K562 (cell line): Measurements from ENCODE around the gene GDF7. TPM values are rescaled to one million over a fixed set of nuclear protein-coding genes. Genes with fewer than 3 reads are reported as not detected.

Experiments used
- POLR3G ChIP-seq: IDR thresholded peaks from 2 replicates; pipeline ENCODE4 v1.6.1; 2011; ENCODE audit not compliant: insufficient read length, insufficient replicate concordance; ENCODE audit errors: extremely low read depth
- RAD21 ChIP-seq, 2 experiments: fragments of 250-450 bp in 1 of 2; fragments of 450-650 bp in 1 of 2; sonication (Bioruptor Pico) in 1 of 2; formaldehyde crosslinking in 1 of 2; IDR thresholded peaks in 1 of 2; conservative IDR thresholded peaks in 1 of 2; 2 replicates each; pipeline versions ENCODE4 v1.4.0 to v1.8.0; 2020 to 2022; ENCODE audit warnings: mild to moderate bottlenecking in 2 of 2, moderate library complexity in 1 of 2
- TFAM ChIP-seq: fragments of 250-450 bp; sonication (Bioruptor Pico); conservative IDR thresholded peaks from 2 replicates; pipeline ENCODE4 v1.5.0; 2021; ENCODE audit warnings: mild to moderate bottlenecking, moderate library complexity
- TOE1 ChIP-seq, 2 experiments: fragments of 450-650 bp in 1 of 2; sonication (generic) in 1 of 2; formaldehyde crosslinking in 1 of 2; IDR thresholded peaks; 2 replicates each; pipeline versions ENCODE4 v1.7.1 to v1.8.0; 2016 to 2022; ENCODE audit warnings: borderline replicate concordance in 2 of 2, mild to moderate bottlenecking in 2 of 2, antibody characterized with exemption in 1 of 2, inconsistent platforms in 1 of 2, low read depth in 1 of 2, missing genetic modification reagents in 1 of 2, moderate library complexity in 1 of 2
- ZNF224 ChIP-seq: sonication (generic); formaldehyde crosslinking; IDR thresholded peaks from 2 replicates; pipeline ENCODE4 v1.8.0; 2022; ENCODE audit warnings: mild to moderate bottlenecking, missing genetic modification reagents
- ZNF766 ChIP-seq: fragments of 200-800 bp; sonication (Bioruptor generic); conservative IDR thresholded peaks from 2 replicates; pipeline ENCODE4 v1.6.1; 2016; ENCODE audit warnings: missing genetic modification characterization, missing compliant biosample characterization
- polyA plus RNA-seq, 8 experiments: library from polyadenylated mRNA; depleted of rRNA in 4 of 8; stranded (reverse) in 5 of 8; unstranded in 3 of 8; fragments of >200 nt; fragmentation: Nextera tagmentation in 2 of 8; fragmentation: Illumina TruSeq in 1 of 8; extraction: Ambion mirVana in 2 of 8; extraction: Trizol in 1 of 8; gene quantifications; 2 replicates each; pipeline versions ENCODE4 v1.2.1 to v1.2.3, GENCODE V29; 2011 to 2014; ENCODE audit warnings: inconsistent platforms in 1 of 8, missing spikeins in 1 of 8
- total RNA-seq, 7 experiments: library from RNA; depleted of rRNA in 6 of 7; stranded (reverse); fragments of >200 nt in 6 of 7; fragmentation: Illumina TruSeq in 2 of 7; extraction: Trizol in 2 of 7; gene quantifications; 2 replicates each; pipeline versions ENCODE4 v1.2.1 to v1.2.3, GENCODE V29; 2011 to 2021; ENCODE audit warnings: low replicate concordance in 1 of 7
- TF ChIP-seq, protein P1 (sequence below), 2 experiments: IDR thresholded peaks in 1 of 2; conservative IDR thresholded peaks in 1 of 2; 2 replicates each; pipeline ENCODE4 v1.6.1; 2016; ENCODE audit warnings: low read depth in 2 of 2, mild to moderate bottlenecking in 1 of 2, missing compliant biosample characterization in 1 of 2, missing genetic modification characterization in 1 of 2, moderate library complexity in 1 of 2
- TF ChIP-seq, protein P2 (sequence below): IDR thresholded peaks from 2 replicates; pipeline ENCODE4 v1.6.1; 2014; ENCODE audit warnings: antibody characterized with exemption
- TF ChIP-seq, protein P3 (sequence below): fragments of 250-450 bp; sonication (Bioruptor Pico); IDR thresholded peaks from 2 replicates; pipeline ENCODE4 v1.8.0; 2021; ENCODE audit warnings: moderate library complexity, mild to moderate bottlenecking, inconsistent platforms
- TF ChIP-seq, protein P4 (sequence below): fragments of 250-450 bp; sonication (Bioruptor Pico); IDR thresholded peaks from 2 replicates; pipeline ENCODE4 v1.9.0; 2021; ENCODE audit warnings: mild to moderate bottlenecking, inconsistent platforms

The GDF7 gene
- total and polyA plus RNA-seq, 9 of the 15 experiments (the other 6 are each of a cell fraction or from before 2014, with no cell fraction given), result 0.01 TPM; not detected in 7

DNA sequence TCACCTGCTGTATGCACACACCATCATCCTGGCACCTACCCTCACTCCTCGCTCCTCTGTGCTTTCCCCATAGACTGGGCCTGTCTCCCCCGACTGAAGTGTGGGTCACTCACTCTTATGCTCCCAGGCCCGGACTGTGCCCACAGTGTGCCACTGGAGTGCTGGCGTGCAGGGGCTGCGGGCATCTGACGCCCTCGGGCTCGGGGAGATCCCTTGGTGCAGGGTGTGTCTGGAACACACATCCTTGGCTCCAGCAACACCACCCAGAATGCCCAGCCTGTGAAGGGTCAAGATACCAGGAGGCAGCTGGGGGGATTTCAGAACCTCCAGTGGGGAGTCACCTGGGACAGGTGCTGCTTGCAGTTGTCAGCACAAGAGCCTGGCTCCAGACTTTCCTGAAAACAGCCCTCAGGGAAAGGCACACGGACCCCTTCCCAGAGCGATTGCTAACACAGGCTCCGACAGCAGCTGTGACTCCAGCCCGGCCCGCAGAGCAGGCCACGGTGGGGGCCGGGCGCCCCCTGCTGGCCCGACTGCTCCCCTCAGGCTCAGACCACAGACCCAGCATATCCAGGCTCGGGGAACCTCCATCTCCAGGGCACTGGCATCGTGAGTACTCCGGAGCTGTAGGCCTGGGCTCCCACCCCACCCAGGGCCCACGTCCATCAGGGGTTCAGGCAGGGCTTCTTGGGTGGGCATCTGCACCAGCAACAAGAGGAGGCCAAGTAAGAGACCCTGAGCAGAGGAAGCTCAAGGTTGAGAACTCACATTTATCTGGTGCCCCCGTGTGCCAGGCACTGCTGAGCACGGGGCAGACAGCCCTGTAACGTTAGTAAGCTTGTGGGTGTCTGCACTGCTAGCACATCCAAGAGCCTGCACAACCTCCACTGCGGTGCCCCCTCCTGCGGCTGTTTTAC is 24.6 kb upstream of the GDF7 start (continued):
- TF ChIP-seq, protein P1, sequence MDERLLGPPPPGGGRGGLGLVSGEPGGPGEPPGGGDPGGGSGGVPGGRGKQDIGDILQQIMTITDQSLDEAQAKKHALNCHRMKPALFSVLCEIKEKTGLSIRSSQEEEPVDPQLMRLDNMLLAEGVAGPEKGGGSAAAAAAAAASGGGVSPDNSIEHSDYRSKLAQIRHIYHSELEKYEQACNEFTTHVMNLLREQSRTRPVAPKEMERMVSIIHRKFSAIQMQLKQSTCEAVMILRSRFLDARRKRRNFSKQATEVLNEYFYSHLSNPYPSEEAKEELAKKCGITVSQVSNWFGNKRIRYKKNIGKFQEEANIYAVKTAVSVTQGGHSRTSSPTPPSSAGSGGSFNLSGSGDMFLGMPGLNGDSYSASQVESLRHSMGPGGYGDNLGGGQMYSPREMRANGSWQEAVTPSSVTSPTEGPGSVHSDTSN (CRISPR knock-in tag; IDR thresholded peaks at IDR 0.05; ENCODE audit: low read depth), result no peak
- TF ChIP-seq, protein P1 (tag; conservative IDR thresholded peaks at IDR 0.05; ENCODE audit: low read depth), result no peak
- TF ChIP-seq ZNF766 (CRISPR knock-in tag), result no peak
- peak; percentile 81 to 90 for TF ChIP-seq RAD21 (CRISPR knock-in tag; conservative IDR thresholded peaks at IDR 0.05 in 1 of 2, IDR thresholded peaks at IDR 0.05 in 1 of 2)
- TF ChIP-seq TOE1 (IDR thresholded peaks at IDR 0.05; ENCODE audit: borderline replicate concordance), result no peak
- TF ChIP-seq TOE1 (CRISPR knock-in tag; IDR thresholded peaks at IDR 0.05; ENCODE audit: borderline replicate concordance, low read depth), result no peak
- TF ChIP-seq, protein P2, sequence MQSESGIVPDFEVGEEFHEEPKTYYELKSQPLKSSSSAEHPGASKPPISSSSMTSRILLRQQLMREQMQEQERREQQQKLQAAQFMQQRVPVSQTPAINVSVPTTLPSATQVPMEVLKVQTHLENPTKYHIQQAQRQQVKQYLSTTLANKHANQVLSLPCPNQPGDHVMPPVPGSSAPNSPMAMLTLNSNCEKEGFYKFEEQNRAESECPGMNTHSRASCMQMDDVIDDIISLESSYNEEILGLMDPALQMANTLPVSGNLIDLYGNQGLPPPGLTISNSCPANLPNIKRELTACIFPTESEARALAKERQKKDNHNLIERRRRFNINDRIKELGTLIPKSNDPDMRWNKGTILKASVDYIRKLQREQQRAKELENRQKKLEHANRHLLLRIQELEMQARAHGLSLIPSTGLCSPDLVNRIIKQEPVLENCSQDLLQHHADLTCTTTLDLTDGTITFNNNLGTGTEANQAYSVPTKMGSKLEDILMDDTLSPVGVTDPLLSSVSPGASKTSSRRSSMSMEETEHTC, result no peak
- TF ChIP-seq, protein P3, sequence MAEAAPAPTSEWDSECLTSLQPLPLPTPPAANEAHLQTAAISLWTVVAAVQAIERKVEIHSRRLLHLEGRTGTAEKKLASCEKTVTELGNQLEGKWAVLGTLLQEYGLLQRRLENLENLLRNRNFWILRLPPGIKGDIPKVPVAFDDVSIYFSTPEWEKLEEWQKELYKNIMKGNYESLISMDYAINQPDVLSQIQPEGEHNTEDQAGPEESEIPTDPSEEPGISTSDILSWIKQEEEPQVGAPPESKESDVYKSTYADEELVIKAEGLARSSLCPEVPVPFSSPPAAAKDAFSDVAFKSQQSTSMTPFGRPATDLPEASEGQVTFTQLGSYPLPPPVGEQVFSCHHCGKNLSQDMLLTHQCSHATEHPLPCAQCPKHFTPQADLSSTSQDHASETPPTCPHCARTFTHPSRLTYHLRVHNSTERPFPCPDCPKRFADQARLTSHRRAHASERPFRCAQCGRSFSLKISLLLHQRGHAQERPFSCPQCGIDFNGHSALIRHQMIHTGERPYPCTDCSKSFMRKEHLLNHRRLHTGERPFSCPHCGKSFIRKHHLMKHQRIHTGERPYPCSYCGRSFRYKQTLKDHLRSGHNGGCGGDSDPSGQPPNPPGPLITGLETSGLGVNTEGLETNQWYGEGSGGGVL (CRISPR knock-in tag), result no peak
- TF ChIP-seq, protein P4, sequence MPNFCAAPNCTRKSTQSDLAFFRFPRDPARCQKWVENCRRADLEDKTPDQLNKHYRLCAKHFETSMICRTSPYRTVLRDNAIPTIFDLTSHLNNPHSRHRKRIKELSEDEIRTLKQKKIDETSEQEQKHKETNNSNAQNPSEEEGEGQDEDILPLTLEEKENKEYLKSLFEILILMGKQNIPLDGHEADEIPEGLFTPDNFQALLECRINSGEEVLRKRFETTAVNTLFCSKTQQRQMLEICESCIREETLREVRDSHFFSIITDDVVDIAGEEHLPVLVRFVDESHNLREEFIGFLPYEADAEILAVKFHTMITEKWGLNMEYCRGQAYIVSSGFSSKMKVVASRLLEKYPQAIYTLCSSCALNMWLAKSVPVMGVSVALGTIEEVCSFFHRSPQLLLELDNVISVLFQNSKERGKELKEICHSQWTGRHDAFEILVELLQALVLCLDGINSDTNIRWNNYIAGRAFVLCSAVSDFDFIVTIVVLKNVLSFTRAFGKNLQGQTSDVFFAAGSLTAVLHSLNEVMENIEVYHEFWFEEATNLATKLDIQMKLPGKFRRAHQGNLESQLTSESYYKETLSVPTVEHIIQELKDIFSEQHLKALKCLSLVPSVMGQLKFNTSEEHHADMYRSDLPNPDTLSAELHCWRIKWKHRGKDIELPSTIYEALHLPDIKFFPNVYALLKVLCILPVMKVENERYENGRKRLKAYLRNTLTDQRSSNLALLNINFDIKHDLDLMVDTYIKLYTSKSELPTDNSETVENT (CRISPR knock-in tag), result no peak
- no peak for TF ChIP-seq TFAM (CRISPR knock-in tag)
- TF ChIP-seq ZNF224 (CRISPR knock-in tag), result no peak
- TF ChIP-seq POLR3G, result no peak
